HepG2 (cell line): ENCODE measurements around the gene DGKG. TPM values are rescaled to one million over a fixed set of nuclear protein-coding genes. Genes with fewer than 3 reads are reported as not detected.

Experiments
- CENPX ChIP-seq: sonication (generic); formaldehyde crosslinking; IDR thresholded peaks from 2 replicates; pipeline ENCODE4 v1.9.0; 2021; ENCODE audit warnings: mild to moderate bottlenecking, missing genetic modification reagents, moderate library complexity
- MED13 ChIP-seq: sonication (generic); formaldehyde crosslinking; IDR thresholded peaks from 2 replicates; pipeline ENCODE4 v1.5.0; 2020; ENCODE audit warnings: missing genetic modification reagents
- MIER3 ChIP-seq: IDR thresholded peaks from 2 replicates; pipeline ENCODE4 v1.6.1; 2016; ENCODE audit warnings: missing compliant biosample characterization, borderline replicate concordance
- NFAT5 ChIP-seq: sonication (generic); formaldehyde crosslinking; IDR thresholded peaks from 2 replicates; pipeline ENCODE4 v1.4.0; 2020; ENCODE audit warnings: missing genetic modification reagents
- PHF21A ChIP-seq: sonication (generic); formaldehyde crosslinking; IDR thresholded peaks from 2 replicates; pipeline ENCODE4 v1.5.0; 2020; ENCODE audit warnings: mild to moderate bottlenecking, missing genetic modification reagents
- REXO4 ChIP-seq: sonication (generic); formaldehyde crosslinking; IDR thresholded peaks from 2 replicates; pipeline ENCODE4 v1.8.0; 2022; ENCODE audit warnings: missing genetic modification reagents, mild to moderate bottlenecking, borderline replicate concordance
- SSRP1 ChIP-seq: IDR thresholded peaks from 2 replicates; pipeline ENCODE4 v1.6.1; 2016; ENCODE audit warnings: control low read depth
- TBP ChIP-seq: sonication (generic); formaldehyde crosslinking; IDR thresholded peaks from 2 replicates; pipeline ENCODE4 v1.5.0; 2020; ENCODE audit warnings: missing genetic modification reagents
- U2AF2 ChIP-seq: fragments of 200-400 bp; formaldehyde crosslinking; IDR thresholded peaks from 2 replicates; pipeline ENCODE4 v1.6.1; 2017; ENCODE audit warnings: low read depth, mild to moderate bottlenecking, low read length
- UBTF ChIP-seq: sonication (generic); formaldehyde crosslinking; IDR thresholded peaks from 2 replicates; pipeline ENCODE4 v1.4.0; 2020; ENCODE audit warnings: mild to moderate bottlenecking, missing genetic modification reagents
- ZNF124 ChIP-seq: sonication (generic); formaldehyde crosslinking; IDR thresholded peaks from 2 replicates; pipeline ENCODE4 v1.4.0; 2020; ENCODE audit warnings: missing genetic modification reagents
- ZNF180 ChIP-seq: sonication (generic); formaldehyde crosslinking; IDR thresholded peaks from 2 replicates; pipeline ENCODE4 v1.4.0; 2020; ENCODE audit warnings: low read depth, missing genetic modification reagents, borderline replicate concordance
- polyA plus RNA-seq, 8 experiments: library from polyadenylated mRNA; depleted of rRNA in 3 of 8; stranded (reverse) in 7 of 8; unstranded in 1 of 8; fragments of >200 nt; fragmentation: Illumina TruSeq in 4 of 8; extraction: Trizol in 4 of 8; gene quantifications; 2 replicates each; pipeline versions ENCODE4 v1.2.1 to v1.2.3, GENCODE V29; 2011 to 2016; ENCODE audit warnings: low read depth in 4 of 8, missing spikeins in 1 of 8, mixed read lengths in 1 of 8; ENCODE audit not compliant: insufficient read depth in 1 of 8
- total RNA-seq, 5 experiments: library from RNA; depleted of rRNA; stranded (reverse); fragments of >200 nt; fragmentation: Illumina TruSeq; extraction: Trizol; gene quantifications; 2 replicates each; pipeline ENCODE4 v1.2.3, GENCODE V29; 2016; ENCODE audit warnings: low read depth in 1 of 5
- TF ChIP-seq, protein P1 (sequence below): sonication (generic); formaldehyde crosslinking; IDR thresholded peaks from 2 replicates; pipeline ENCODE4 v1.8.1; 2022; ENCODE audit warnings: low read depth, mild to moderate bottlenecking, missing genetic modification reagents
- TF ChIP-seq, protein P2 (sequence below): sonication (generic); formaldehyde crosslinking; IDR thresholded peaks from 2 replicates; pipeline ENCODE4 v1.5.0; 2020; ENCODE audit warnings: missing genetic modification reagents
- TF ChIP-seq, protein P3 (sequence below): sonication (generic); formaldehyde crosslinking; IDR thresholded peaks from 2 replicates; pipeline ENCODE4 v1.5.0; 2020; ENCODE audit warnings: missing genetic modification reagents, mild to moderate bottlenecking, borderline replicate concordance

Gene DGKG
- total and polyA plus RNA-seq, 2 of the 13 experiments (the other 11 are each of a cell fraction or from before 2014, with no cell fraction given) = 3.8 to 6.2 TPM

DNA sequence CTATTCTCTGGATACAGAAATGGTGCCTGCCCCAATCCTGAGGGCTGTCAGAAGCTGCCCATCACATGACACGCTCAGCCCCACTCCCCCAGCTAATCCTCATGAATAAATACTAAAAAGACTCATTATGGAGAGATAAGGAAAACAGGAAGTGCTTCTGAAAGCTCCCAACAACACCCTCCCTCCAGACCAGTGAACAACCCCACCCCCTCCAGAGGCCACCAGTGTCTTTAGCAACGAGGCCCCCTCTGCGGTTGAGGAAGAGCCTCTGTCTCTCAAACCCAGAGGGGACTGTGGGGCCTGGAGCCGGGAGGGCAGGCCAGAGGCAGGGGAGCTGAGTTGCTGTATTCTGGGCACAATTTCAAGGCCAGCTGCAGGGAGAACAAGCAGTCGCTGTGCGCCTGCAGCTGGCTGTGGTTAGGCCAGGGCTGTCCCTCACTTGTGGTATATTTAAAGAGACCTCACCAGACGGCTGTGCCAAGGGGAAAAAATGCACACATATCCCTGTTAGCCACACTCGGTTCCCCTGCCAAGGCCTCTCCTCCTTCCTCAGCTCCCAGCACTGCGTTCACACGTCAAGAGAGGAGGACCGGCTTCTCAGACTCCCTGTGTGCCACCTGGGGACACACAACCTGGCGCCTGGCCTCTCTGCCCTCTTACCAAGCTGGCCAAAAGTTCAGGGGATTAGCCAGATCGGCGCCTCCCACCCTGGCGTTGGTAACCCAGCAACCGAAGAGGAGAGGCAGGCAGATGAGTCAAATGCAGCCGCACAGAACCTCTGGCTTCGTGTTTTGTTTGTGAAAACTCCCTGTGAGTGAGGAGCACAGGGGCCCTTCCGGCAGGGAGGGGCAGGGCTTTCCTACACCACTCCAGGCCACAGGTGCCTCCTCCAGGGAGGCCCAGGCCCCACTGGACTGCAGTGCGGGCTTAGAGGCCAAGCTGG, 152.0 kb downstream of the DGKG start (continued):
- TF ChIP-seq UBTF (CRISPR knock-in tag) (peak; percentile 51), REXO4 (no peak), MED13 (CRISPR knock-in tag) (no peak), TBP (CRISPR knock-in tag) (no peak), SSRP1 (0 out of 2 replicates have a peak, but pooled peaks have one; percentile 66), PHF21A (CRISPR knock-in tag) (peak; percentile 61; the same call in 1 of the 2 replicates), U2AF2 (no peak), ZNF180 (no peak), NFAT5 (CRISPR knock-in tag) (no peak), MIER3 (CRISPR knock-in tag) (no peak), CENPX (CRISPR knock-in tag) (no peak), ZNF124 (CRISPR knock-in tag) (no peak)
- TF ChIP-seq, protein P1, sequence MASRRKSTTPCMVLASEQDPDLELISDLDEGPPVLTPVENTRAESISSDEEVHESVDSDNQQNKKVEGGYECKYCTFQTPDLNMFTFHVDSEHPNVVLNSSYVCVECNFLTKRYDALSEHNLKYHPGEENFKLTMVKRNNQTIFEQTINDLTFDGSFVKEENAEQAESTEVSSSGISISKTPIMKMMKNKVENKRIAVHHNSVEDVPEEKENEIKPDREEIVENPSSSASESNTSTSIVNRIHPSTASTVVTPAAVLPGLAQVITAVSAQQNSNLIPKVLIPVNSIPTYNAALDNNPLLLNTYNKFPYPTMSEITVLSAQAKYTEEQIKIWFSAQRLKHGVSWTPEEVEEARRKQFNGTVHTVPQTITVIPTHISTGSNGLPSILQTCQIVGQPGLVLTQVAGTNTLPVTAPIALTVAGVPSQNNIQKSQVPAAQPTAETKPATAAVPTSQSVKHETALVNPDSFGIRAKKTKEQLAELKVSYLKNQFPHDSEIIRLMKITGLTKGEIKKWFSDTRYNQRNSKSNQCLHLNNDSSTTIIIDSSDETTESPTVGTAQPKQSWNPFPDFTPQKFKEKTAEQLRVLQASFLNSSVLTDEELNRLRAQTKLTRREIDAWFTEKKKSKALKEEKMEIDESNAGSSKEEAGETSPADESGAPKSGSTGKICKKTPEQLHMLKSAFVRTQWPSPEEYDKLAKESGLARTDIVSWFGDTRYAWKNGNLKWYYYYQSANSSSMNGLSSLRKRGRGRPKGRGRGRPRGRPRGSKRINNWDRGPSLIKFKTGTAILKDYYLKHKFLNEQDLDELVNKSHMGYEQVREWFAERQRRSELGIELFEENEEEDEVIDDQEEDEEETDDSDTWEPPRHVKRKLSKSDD = no peak
- TF ChIP-seq, protein P2, sequence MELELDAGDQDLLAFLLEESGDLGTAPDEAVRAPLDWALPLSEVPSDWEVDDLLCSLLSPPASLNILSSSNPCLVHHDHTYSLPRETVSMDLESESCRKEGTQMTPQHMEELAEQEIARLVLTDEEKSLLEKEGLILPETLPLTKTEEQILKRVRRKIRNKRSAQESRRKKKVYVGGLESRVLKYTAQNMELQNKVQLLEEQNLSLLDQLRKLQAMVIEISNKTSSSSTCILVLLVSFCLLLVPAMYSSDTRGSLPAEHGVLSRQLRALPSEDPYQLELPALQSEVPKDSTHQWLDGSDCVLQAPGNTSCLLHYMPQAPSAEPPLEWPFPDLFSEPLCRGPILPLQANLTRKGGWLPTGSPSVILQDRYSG (CRISPR knock-in tag) = no peak
- TF ChIP-seq, protein P3, sequence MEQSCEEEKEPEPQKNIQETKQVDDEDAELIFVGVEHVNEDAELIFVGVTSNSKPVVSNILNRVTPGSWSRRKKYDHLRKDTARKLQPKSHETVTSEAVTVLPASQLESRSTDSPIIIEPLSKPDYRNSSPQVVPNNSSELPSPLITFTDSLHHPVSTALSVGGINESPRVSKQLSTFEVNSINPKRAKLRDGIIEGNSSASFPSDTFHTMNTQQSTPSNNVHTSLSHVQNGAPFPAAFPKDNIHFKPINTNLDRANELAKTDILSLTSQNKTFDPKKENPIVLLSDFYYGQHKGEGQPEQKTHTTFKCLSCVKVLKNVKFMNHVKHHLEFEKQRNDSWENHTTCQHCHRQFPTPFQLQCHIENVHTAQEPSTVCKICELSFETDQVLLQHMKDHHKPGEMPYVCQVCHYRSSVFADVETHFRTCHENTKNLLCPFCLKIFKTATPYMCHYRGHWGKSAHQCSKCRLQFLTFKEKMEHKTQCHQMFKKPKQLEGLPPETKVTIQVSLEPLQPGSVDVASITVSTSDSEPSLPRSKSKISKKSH (CRISPR knock-in tag) = 0 out of 2 replicates have a peak, but pooled peaks have one; percentile 33
